ENCODE data around the gene S100B. TPM values are rescaled to one million over a fixed set of nuclear protein-coding genes. Genes with fewer than 3 reads are reported as not detected.

S100B gene
- total and polyA plus RNA-seq, 2 of the 13 experiments (the other 11 are each of a cell fraction or from before 2014, with no cell fraction given), result not detected

- TF ChIP-seq CCDC6 (CRISPR knock-in tag; IDR thresholded peaks at IDR 0.05) (peak; percentile 86), ZNF652 (CRISPR knock-in tag; IDR thresholded peaks at IDR 0.05; ENCODE audit: borderline replicate concordance, low read depth) (no peak), ZNF224 (CRISPR knock-in tag; IDR thresholded peaks at IDR 0.05) (peak; percentile 96), ZBTB38 (CRISPR knock-in tag; IDR thresholded peaks at IDR 0.05) (peak; percentile 74), ZFP36 (IDR thresholded peaks at IDR 0.05; ENCODE audit: borderline replicate concordance, low read depth, low read length, partially characterized antibody) (no peak), FUBP1 (CRISPR knock-in tag; IDR thresholded peaks at IDR 0.05; ENCODE audit: borderline replicate concordance) (peak; percentile 58; the same call in 1 of the 2 replicates), ZMAT3 (CRISPR knock-in tag; conservative IDR thresholded peaks at IDR 0.05) (peak; percentile 96), ZNF674 (CRISPR knock-in tag; IDR thresholded peaks at IDR 0.05; ENCODE audit: low read depth) (no peak), MEIS1 (CRISPR knock-in tag; IDR thresholded peaks at IDR 0.05; ENCODE audit: borderline replicate concordance) (peak; percentile 95), BHLHE40 (IDR thresholded peaks at IDR 0.05; ENCODE audit: low read length) (no peak), NAIF1 (CRISPR knock-in tag; IDR thresholded peaks at IDR 0.05; ENCODE audit: borderline replicate concordance) (no peak), ZNF558 (CRISPR knock-in tag; IDR thresholded peaks at IDR 0.05; ENCODE audit: borderline replicate concordance) (no peak), AFF4 (CRISPR knock-in tag; IDR thresholded peaks at IDR 0.05) (no peak), ISL2 (CRISPR knock-in tag; IDR thresholded peaks at IDR 0.05) (peak; percentile 49; the same call in 1 of the 2 replicates), ERF (CRISPR knock-in tag; IDR thresholded peaks at IDR 0.05) (peak; percentile 63), ATM (IDR thresholded peaks at IDR 0.05; ENCODE audit: borderline replicate concordance) (no peak), ZZZ3 (CRISPR knock-in tag; IDR thresholded peaks at IDR 0.05; ENCODE audit: borderline replicate concordance) (0 out of 2 replicates have a peak, but pooled peaks have one; percentile 42), RCOR2 (CRISPR knock-in tag; IDR thresholded peaks at IDR 0.05) (no peak), GMEB1 (CRISPR knock-in tag; IDR thresholded peaks at IDR 0.05; ENCODE audit: borderline replicate concordance) (peak; percentile 84), KMT2A (CRISPR knock-in tag; IDR thresholded peaks at IDR 0.05) (peak; percentile 89), YY1 (IDR thresholded peaks at IDR 0.05; ENCODE audit: insufficient read depth, insufficient replicate concordance, low read depth, low read length) (no peak), EP300 (IDR thresholded peaks at IDR 0.05; ENCODE audit: low read depth in 2 of 2, low read length in 2 of 2) (no peak), EP300 (CRISPR knock-in tag; IDR thresholded peaks at IDR 0.05; ENCODE audit: borderline replicate concordance) (0 out of 2 replicates have a peak, but pooled peaks have one; percentile 4)
Measured at GRCh38 chr21:46635324-46636180, 30.7 kb upstream of the S100B start, which contains the start of gene PRMT2 (continued).

All from HepG2 (cell line).